DOHH2 (cell line): ENCODE data around the gene ZFAND2B.

Source experiments
- EZH2phosphoT487 ChIP-seq: fragments of 200-600 bp; sonication (generic); IDR thresholded peaks from 2 replicates; pipeline ENCODE4 v1.6.1; 2017; ENCODE audit warnings: borderline replicate concordance, mild to moderate bottlenecking, antibody characterized with exemption, low read length, moderate library complexity, mixed read lengths
- TF ChIP-seq, protein P1 (sequence below): fragments of 200-600 bp; sonication (generic); IDR thresholded peaks from one replicate; pipeline ENCODE4 v1.5.1; 2014; ENCODE audit warnings: antibody characterized with exemption, mild to moderate bottlenecking, low read depth, low read length; ENCODE audit not compliant: poor library complexity, severe bottlenecking

GRCh38 chr2:219229305-219230058 is 22.9 kb downstream of the ZFAND2B start, which contains the start of the genes ANKZF1 and ATG9A:
- TF ChIP-seq, protein P1, sequence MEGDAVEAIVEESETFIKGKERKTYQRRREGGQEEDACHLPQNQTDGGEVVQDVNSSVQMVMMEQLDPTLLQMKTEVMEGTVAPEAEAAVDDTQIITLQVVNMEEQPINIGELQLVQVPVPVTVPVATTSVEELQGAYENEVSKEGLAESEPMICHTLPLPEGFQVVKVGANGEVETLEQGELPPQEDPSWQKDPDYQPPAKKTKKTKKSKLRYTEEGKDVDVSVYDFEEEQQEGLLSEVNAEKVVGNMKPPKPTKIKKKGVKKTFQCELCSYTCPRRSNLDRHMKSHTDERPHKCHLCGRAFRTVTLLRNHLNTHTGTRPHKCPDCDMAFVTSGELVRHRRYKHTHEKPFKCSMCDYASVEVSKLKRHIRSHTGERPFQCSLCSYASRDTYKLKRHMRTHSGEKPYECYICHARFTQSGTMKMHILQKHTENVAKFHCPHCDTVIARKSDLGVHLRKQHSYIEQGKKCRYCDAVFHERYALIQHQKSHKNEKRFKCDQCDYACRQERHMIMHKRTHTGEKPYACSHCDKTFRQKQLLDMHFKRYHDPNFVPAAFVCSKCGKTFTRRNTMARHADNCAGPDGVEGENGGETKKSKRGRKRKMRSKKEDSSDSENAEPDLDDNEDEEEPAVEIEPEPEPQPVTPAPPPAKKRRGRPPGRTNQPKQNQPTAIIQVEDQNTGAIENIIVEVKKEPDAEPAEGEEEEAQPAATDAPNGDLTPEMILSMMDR = no peak
- TF ChIP-seq EZH2phosphoT487 = no peak
